Left lung (tissue), 10 donors: ENCODE results near the gene TOMM40. TPM values are rescaled to one million over a fixed set of nuclear protein-coding genes. Genes with fewer than 3 reads are reported as not detected.

Source experiments
- ATAC-seq: fragments of 200-7000 bp; cut with Tn5 transposase; one replicate; pipeline ENCODE4 v1.9.1; 2020; ENCODE audit warnings: moderate library complexity
- DNase-seq, 4 donors: peaks; one replicate each; pipeline ENCODE4 v3.0.0-alpha.2; 2013 to 2020
- H3K27ac ChIP-seq, 2 donors: fragments of 200-600 bp; sonication (generic) in 1 of 2; one replicate each; pipeline versions ENCODE4 v1.5.0 to v1.8.0; 2020 to 2021
- H3K27me3 ChIP-seq, 2 donors: fragments of 200-600 bp; sonication (generic) in 1 of 2; one replicate each; pipeline versions ENCODE4 v1.5.0 to v1.8.0; 2020 to 2021
- H3K36me3 ChIP-seq, 2 donors: fragments of 200-600 bp; sonication (generic) in 1 of 2; one replicate each; pipeline versions ENCODE4 v1.5.0 to v1.8.0; 2020 to 2021
- H3K4me1 ChIP-seq, 2 donors: fragments of 200-600 bp; one replicate each; pipeline ENCODE4 v1.8.0; 2021
- H3K4me3 ChIP-seq, 2 donors: fragments of 200-600 bp; sonication (generic) in 1 of 2; one replicate each; pipeline versions ENCODE4 v1.5.0 to v1.8.0; 2020 to 2021; ENCODE audit warnings: mild to moderate bottlenecking in 1 of 2
- H3K9me3 ChIP-seq, 2 donors: fragments of 200-600 bp; sonication (generic) in 1 of 2; one replicate each; pipeline versions ENCODE4 v1.5.0 to v1.8.0; 2020 to 2021
- CTCF ChIP-seq, 2 donors: fragments of 200-600 bp; sonication (generic) in 1 of 2; IDR thresholded peaks; one replicate each; pipeline versions ENCODE4 v1.5.0 to v1.8.0; 2021; ENCODE audit warnings: antibody characterized with exemption in 2 of 2
- intact Hi-C, 2 donors: fragments of 100-400 bp; cut with DNase I; formaldehyde crosslinking; loops; one replicate each; pipeline versions ENCODE4 v1.11.2 to v1.14.2; 2022
- polyA plus RNA-seq, 6 donors: library from polyadenylated mRNA; unstranded; fragments of 120-200 nt; gene quantifications; one replicate each; pipeline ENCODE4 v1.2.1, GENCODE V29; 2013; ENCODE audit not compliant: insufficient read length in 6 of 6
- total RNA-seq, 2 donors: library from RNA; stranded (reverse); fragmentation: NEBNext Ultra II Directional; extraction: Animal tissue kit (Norgen Biotek cat#: 25700); gene quantifications; one replicate each; pipeline ENCODE4 v1.2.1, GENCODE V29; 2021
- donor health status: DM: no; HTN: yes; CAD: no.
- donor health status: DM: no; HTN: no; CAD: no.

Gene TOMM40
- total and polyA plus RNA-seq, 8 donors, result 28.8 to 79.9 (median 40.9) TPM

GRCh38 chr19:44890366-44891015 is 563 bp upstream of the TOMM40 start:
- intact Hi-C loops, result no loop called here
- ATAC-seq (peak; percentile 91), DNase-seq (peak in 3 of 4 donors; percentile 97 to 100 (median 100))
- H3K27me3 ChIP-seq, result no peaks in the 10 kb centered on the region
- H3K9me3 ChIP-seq, result no peaks in the 10 kb centered on the region
- peaks cover 16 to 31% of the 10 kb centered on the region in 2 donors for H3K4me1 ChIP-seq
- H3K36me3 ChIP-seq, result peaks cover 0 to 60% of the 10 kb centered on the region in 2 donors
- peak overlapping the region; percentile 48 to 80 for H3K4me3 ChIP-seq
- peak overlapping the region; percentile 92 to 95 for H3K27ac ChIP-seq
- TF ChIP-seq CTCF (IDR thresholded peaks at IDR 0.05), result no peak

GRCh38 chr19:44892932-44893331 is 1.9 kb downstream of the TOMM40 start:
- TF ChIP-seq CTCF (IDR thresholded peaks at IDR 0.05), result no peak
- H3K36me3 ChIP-seq, result peaks cover 0 to 60% of the 10 kb centered on the region in 2 donors
- no peak overlapping the region for H3K27ac ChIP-seq
- H3K9me3 ChIP-seq, result no peaks in the 10 kb centered on the region
- no peak for DNase-seq
- intact Hi-C loops, result no loop called here
- no peaks in the 10 kb centered on the region for H3K27me3 ChIP-seq
- H3K4me1 ChIP-seq, result peaks cover 16 to 31% of the 10 kb centered on the region in 2 donors
- no peak for ATAC-seq
- H3K4me3 ChIP-seq, result peak overlapping the region in 1 of 2 donors; percentile 80

GRCh38 chr19:44893332-44894051 is 2.4 kb downstream of the TOMM40 start:
- intact Hi-C loops, result no loop called here
- no peak for TF ChIP-seq CTCF (IDR thresholded peaks at IDR 0.05)
- Histone ChIP-seq H3K27ac (no peak overlapping the region), H3K4me3 (no peak overlapping the region), H3K4me1 (peaks cover 16 to 31% of the 10 kb centered on the region in 2 donors), H3K9me3 (no peaks in the 10 kb centered on the region), H3K36me3 (peaks cover 0 to 60% of the 10 kb centered on the region in 2 donors), H3K27me3 (no peaks in the 10 kb centered on the region)
- ATAC-seq (no peak), DNase-seq (no peak)

GRCh38 chr19:44894052-44894400 is 3.0 kb downstream of the TOMM40 start:
- ATAC-seq (no peak), DNase-seq (no peak)
- intact Hi-C loops, result no loop called here
- Histone ChIP-seq H3K4me1 (peaks cover 16 to 31% of the 10 kb centered on the region in 2 donors), H3K27me3 (no peaks in the 10 kb centered on the region), H3K4me3 (no peak overlapping the region), H3K27ac (no peak overlapping the region), H3K9me3 (no peaks in the 10 kb centered on the region), H3K36me3 (peaks cover 0 to 60% of the 10 kb centered on the region in 2 donors)
- TF ChIP-seq CTCF (IDR thresholded peaks at IDR 0.05), result no peak

GRCh38 chr19:44894946-44895345 is 3.9 kb downstream of the TOMM40 start:
- H3K36me3 ChIP-seq, result peaks cover 0 to 70% of the 10 kb centered on the region in 2 donors

More at GRCh38 chr19:44894946-44895345, 3.9 kb downstream of the TOMM40 start:
- ATAC-seq, result no peak
- Histone ChIP-seq H3K27ac (no peak overlapping the region), H3K9me3 (no peaks in the 10 kb centered on the region), H3K27me3 (no peaks in the 10 kb centered on the region), H3K4me1 (peaks cover 12 to 26% of the 10 kb centered on the region in 2 donors), H3K4me3 (no peak overlapping the region)
- no peak for DNase-seq
- intact Hi-C loops, result no loop called here
- TF ChIP-seq CTCF (IDR thresholded peaks at IDR 0.05), result no peak
